WTC11 (cell line): ENCODE data around the gene NMRK1.

Source experiments
- NFATC4 ChIP-seq: fragments of 250-450 bp; sonication (Bioruptor Pico); IDR thresholded peaks from 2 replicates; pipeline ENCODE4 v1.9.0; 2021; ENCODE audit warnings: mild to moderate bottlenecking
- NR2C2 ChIP-seq: sonication (generic); formaldehyde crosslinking; IDR thresholded peaks from 2 replicates; pipeline ENCODE4 v1.8.0; 2022; ENCODE audit warnings: mild to moderate bottlenecking, missing genetic modification reagents
- RELA ChIP-seq: sonication (generic); formaldehyde crosslinking; IDR thresholded peaks from 2 replicates; pipeline ENCODE4 v1.8.1; 2022; ENCODE audit warnings: missing genetic modification reagents, mild to moderate bottlenecking, borderline replicate concordance
- ZNF416 ChIP-seq: fragments of 250-450 bp; sonication (Bioruptor Pico); IDR thresholded peaks from 2 replicates; pipeline ENCODE4 v1.9.0; 2021; ENCODE audit warnings: mild to moderate bottlenecking, inconsistent platforms
- TF ChIP-seq, protein P1 (sequence below): sonication (generic); formaldehyde crosslinking; IDR thresholded peaks from 2 replicates; pipeline ENCODE4 v1.8.1; 2023; ENCODE audit warnings: mild to moderate bottlenecking, missing genetic modification reagents
- TF ChIP-seq, protein P2 (sequence below): sonication (generic); formaldehyde crosslinking; IDR thresholded peaks from 2 replicates; pipeline ENCODE4 v1.8.0; 2022; ENCODE audit warnings: missing genetic modification reagents
- TF ChIP-seq, protein P3 (sequence below): sonication (generic); formaldehyde crosslinking; IDR thresholded peaks from 2 replicates; pipeline ENCODE4 v1.8.0; 2023; ENCODE audit warnings: missing genetic modification reagents, mild to moderate bottlenecking, borderline replicate concordance
- TF ChIP-seq, protein P4 (sequence below): sonication (generic); formaldehyde crosslinking; conservative IDR thresholded peaks from 2 replicates; pipeline ENCODE4 v1.8.1; 2022; ENCODE audit warnings: mild to moderate bottlenecking, missing genetic modification reagents
- TF ChIP-seq, protein P5 (sequence below): fragments of 200-600 bp; IDR thresholded peaks from 2 replicates; pipeline ENCODE4 v1.8.0; 2022; ENCODE audit warnings: antibody characterized with exemption
- TF ChIP-seq, protein P6 (sequence below): fragments of 250-450 bp; sonication (Bioruptor Pico); IDR thresholded peaks from 2 replicates; pipeline ENCODE4 v2.1.2; 2022; ENCODE audit warnings: mild to moderate bottlenecking, moderate library complexity
- TF ChIP-seq, protein P7 (sequence below): sonication (generic); formaldehyde crosslinking; IDR thresholded peaks from 2 replicates; pipeline ENCODE4 v1.8.1; 2023; ENCODE audit warnings: mild to moderate bottlenecking, missing genetic modification reagents, moderate library complexity

DNA sequence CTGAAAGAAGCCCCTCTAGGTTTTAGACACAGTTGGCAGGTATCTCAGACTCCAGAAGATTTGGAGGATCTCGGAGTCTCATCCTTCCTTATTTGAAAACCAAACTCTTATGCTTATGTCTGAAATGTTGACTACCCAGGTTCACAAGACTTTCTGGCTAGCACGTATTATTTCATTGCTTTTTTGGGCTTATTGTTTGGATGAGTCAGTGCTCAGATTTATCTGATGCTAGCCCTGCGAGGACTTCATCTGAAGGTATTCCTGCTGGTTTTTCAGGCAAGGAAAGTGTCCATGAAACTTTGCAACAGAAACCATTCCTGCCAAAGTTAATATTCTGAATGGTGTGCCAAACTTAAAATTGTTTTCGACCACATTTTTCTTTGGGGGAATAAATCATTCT lies 8.8 kb upstream of the NMRK1 start:
- TF ChIP-seq, protein P1, sequence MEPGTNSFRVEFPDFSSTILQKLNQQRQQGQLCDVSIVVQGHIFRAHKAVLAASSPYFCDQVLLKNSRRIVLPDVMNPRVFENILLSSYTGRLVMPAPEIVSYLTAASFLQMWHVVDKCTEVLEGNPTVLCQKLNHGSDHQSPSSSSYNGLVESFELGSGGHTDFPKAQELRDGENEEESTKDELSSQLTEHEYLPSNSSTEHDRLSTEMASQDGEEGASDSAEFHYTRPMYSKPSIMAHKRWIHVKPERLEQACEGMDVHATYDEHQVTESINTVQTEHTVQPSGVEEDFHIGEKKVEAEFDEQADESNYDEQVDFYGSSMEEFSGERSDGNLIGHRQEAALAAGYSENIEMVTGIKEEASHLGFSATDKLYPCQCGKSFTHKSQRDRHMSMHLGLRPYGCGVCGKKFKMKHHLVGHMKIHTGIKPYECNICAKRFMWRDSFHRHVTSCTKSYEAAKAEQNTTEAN, result no peak
- TF ChIP-seq, protein P2, sequence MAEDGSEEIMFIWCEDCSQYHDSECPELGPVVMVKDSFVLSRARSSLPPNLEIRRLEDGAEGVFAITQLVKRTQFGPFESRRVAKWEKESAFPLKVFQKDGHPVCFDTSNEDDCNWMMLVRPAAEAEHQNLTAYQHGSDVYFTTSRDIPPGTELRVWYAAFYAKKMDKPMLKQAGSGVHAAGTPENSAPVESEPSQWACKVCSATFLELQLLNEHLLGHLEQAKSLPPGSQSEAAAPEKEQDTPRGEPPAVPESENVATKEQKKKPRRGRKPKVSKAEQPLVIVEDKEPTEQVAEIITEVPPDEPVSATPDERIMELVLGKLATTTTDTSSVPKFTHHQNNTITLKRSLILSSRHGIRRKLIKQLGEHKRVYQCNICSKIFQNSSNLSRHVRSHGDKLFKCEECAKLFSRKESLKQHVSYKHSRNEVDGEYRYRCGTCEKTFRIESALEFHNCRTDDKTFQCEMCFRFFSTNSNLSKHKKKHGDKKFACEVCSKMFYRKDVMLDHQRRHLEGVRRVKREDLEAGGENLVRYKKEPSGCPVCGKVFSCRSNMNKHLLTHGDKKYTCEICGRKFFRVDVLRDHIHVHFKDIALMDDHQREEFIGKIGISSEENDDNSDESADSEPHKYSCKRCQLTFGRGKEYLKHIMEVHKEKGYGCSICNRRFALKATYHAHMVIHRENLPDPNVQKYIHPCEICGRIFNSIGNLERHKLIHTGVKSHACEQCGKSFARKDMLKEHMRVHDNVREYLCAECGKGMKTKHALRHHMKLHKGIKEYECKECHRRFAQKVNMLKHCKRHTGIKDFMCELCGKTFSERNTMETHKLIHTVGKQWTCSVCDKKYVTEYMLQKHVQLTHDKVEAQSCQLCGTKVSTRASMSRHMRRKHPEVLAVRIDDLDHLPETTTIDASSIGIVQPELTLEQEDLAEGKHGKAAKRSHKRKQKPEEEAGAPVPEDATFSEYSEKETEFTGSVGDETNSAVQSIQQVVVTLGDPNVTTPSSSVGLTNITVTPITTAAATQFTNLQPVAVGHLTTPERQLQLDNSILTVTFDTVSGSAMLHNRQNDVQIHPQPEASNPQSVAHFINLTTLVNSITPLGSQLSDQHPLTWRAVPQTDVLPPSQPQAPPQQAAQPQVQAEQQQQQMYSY (CRISPR knock-in tag), result no peak
- TF ChIP-seq, protein P3, sequence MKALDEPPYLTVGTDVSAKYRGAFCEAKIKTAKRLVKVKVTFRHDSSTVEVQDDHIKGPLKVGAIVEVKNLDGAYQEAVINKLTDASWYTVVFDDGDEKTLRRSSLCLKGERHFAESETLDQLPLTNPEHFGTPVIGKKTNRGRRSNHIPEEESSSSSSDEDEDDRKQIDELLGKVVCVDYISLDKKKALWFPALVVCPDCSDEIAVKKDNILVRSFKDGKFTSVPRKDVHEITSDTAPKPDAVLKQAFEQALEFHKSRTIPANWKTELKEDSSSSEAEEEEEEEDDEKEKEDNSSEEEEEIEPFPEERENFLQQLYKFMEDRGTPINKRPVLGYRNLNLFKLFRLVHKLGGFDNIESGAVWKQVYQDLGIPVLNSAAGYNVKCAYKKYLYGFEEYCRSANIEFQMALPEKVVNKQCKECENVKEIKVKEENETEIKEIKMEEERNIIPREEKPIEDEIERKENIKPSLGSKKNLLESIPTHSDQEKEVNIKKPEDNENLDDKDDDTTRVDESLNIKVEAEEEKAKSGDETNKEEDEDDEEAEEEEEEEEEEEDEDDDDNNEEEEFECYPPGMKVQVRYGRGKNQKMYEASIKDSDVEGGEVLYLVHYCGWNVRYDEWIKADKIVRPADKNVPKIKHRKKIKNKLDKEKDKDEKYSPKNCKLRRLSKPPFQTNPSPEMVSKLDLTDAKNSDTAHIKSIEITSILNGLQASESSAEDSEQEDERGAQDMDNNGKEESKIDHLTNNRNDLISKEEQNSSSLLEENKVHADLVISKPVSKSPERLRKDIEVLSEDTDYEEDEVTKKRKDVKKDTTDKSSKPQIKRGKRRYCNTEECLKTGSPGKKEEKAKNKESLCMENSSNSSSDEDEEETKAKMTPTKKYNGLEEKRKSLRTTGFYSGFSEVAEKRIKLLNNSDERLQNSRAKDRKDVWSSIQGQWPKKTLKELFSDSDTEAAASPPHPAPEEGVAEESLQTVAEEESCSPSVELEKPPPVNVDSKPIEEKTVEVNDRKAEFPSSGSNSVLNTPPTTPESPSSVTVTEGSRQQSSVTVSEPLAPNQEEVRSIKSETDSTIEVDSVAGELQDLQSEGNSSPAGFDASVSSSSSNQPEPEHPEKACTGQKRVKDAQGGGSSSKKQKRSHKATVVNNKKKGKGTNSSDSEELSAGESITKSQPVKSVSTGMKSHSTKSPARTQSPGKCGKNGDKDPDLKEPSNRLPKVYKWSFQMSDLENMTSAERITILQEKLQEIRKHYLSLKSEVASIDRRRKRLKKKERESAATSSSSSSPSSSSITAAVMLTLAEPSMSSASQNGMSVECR (CRISPR knock-in tag), result no peak
- TF ChIP-seq ZNF416 (no peak), NFATC4 (no peak), NR2C2 (CRISPR knock-in tag) (no peak), RELA (CRISPR knock-in tag) (no peak)
- TF ChIP-seq, protein P4, sequence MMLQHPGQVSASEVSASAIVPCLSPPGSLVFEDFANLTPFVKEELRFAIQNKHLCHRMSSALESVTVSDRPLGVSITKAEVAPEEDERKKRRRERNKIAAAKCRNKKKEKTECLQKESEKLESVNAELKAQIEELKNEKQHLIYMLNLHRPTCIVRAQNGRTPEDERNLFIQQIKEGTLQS (CRISPR knock-in tag), result no peak
- TF ChIP-seq, protein P5, sequence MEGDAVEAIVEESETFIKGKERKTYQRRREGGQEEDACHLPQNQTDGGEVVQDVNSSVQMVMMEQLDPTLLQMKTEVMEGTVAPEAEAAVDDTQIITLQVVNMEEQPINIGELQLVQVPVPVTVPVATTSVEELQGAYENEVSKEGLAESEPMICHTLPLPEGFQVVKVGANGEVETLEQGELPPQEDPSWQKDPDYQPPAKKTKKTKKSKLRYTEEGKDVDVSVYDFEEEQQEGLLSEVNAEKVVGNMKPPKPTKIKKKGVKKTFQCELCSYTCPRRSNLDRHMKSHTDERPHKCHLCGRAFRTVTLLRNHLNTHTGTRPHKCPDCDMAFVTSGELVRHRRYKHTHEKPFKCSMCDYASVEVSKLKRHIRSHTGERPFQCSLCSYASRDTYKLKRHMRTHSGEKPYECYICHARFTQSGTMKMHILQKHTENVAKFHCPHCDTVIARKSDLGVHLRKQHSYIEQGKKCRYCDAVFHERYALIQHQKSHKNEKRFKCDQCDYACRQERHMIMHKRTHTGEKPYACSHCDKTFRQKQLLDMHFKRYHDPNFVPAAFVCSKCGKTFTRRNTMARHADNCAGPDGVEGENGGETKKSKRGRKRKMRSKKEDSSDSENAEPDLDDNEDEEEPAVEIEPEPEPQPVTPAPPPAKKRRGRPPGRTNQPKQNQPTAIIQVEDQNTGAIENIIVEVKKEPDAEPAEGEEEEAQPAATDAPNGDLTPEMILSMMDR, result no peak
- TF ChIP-seq, protein P6, sequence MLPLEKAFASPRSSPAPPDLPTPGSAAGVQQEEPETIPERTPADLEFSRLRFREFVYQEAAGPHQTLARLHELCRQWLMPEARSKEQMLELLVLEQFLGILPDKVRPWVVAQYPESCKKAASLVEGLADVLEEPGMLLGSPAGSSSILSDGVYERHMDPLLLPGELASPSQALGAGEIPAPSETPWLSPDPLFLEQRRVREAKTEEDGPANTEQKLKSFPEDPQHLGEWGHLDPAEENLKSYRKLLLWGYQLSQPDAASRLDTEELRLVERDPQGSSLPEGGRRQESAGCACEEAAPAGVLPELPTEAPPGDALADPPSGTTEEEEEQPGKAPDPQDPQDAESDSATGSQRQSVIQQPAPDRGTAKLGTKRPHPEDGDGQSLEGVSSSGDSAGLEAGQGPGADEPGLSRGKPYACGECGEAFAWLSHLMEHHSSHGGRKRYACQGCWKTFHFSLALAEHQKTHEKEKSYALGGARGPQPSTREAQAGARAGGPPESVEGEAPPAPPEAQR (CRISPR knock-in tag), result no peak
- TF ChIP-seq, protein P7, sequence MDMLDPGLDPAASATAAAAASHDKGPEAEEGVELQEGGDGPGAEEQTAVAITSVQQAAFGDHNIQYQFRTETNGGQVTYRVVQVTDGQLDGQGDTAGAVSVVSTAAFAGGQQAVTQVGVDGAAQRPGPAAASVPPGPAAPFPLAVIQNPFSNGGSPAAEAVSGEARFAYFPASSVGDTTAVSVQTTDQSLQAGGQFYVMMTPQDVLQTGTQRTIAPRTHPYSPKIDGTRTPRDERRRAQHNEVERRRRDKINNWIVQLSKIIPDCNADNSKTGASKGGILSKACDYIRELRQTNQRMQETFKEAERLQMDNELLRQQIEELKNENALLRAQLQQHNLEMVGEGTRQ (CRISPR knock-in tag), result no peak
